A549 (cell line): ENCODE measurements around the gene IGLL1. TPM values are rescaled to one million over a fixed set of nuclear protein-coding genes. Genes with fewer than 3 reads are reported as not detected.
"Not testable (repeated sequence)": the region's sequence is repeated elsewhere in the genome, so short reads cannot be mapped to it uniquely, and the experiment has no call there.

Source experiments
- ATAC-seq, 2 experiments: fragments of 200-7000 bp in 1 of 2; fragments of >200 bp in 1 of 2; cut with Nextera tagmentation in 1 of 2; cut with Tn5 transposase in 1 of 2; 3 replicates each; pipeline versions ENCODE4 v1.8.0 to v1.9.1; 2018 to 2020; ENCODE audit warnings: mild to moderate bottlenecking in 1 of 2, moderate library complexity in 1 of 2
- CTCF ChIA-PET: fragments of 300-600 bp; sonication (Branson Sonifier 250); formaldehyde crosslinking; extraction: SDS; loops from one replicate; lab custom pipeline; 2021; ENCODE audit warnings: antibody characterized with exemption, inconsistent platforms; lab: Yijun Ruan, JAX
- POLR2A ChIA-PET: fragments of 350-600 bp; formaldehyde crosslinking; extraction: SDS; loops from one replicate; lab custom pipeline; 2021; ENCODE audit warnings: antibody characterized with exemption, inconsistent platforms; lab: Yijun Ruan, JAX
- DNase-seq, 2 experiments: peaks; one replicate each; pipeline versions ENCODE4 v3.0.0 to v3.0.0-alpha.2; 2011 to 2016; ENCODE audit warnings: low read depth in 1 of 2, low spot score in 1 of 2
- FAIRE-seq: peaks from 2 replicates; lab custom pipeline; 2011; peaks lifted over from hg19 to GRCh38; lab: Jason Lieb, UNC
- H3K27ac ChIP-seq, 2 experiments: fragments of >200 bp; sonication (Bioruptor Twin); formaldehyde crosslinking; 3 replicates each; pipeline ENCODE4 v1.5.1; 2016 to 2017
- H3K4me1 ChIP-seq: fragments of >200 bp; sonication (Bioruptor Twin); formaldehyde crosslinking; 3 replicates; pipeline ENCODE4 v1.6.1; 2016
- H3K4me2 ChIP-seq: fragments of >200 bp; sonication (Bioruptor Twin); formaldehyde crosslinking; 3 replicates; pipeline ENCODE4 v1.6.1; 2016
- H3K4me3 ChIP-seq: fragments of >200 bp; sonication (Bioruptor Twin); formaldehyde crosslinking; 3 replicates; pipeline ENCODE4 v1.5.1; 2016
- H3K9me3 ChIP-seq: fragments of >200 bp; sonication (Bioruptor Twin); formaldehyde crosslinking; 3 replicates; pipeline ENCODE4 v1.6.1; 2016
- BCL3 ChIP-seq: fragments of >200 bp; sonication (Bioruptor Twin); formaldehyde crosslinking; IDR thresholded peaks from 3 replicates; pipeline ENCODE4 v1.6.1; 2016
- EHF ChIP-seq: fragments of 250-450 bp; sonication (Bioruptor Pico); IDR thresholded peaks from 2 replicates; pipeline ENCODE4 v1.5.0; 2020; ENCODE audit warnings: mild to moderate bottlenecking
- ELK1 ChIP-seq: fragments of 150-350 bp; IDR thresholded peaks from 2 replicates; pipeline ENCODE4 v1.6.1; 2014; ENCODE audit warnings: low read depth, mild to moderate bottlenecking, low read length
- FOSL2 ChIP-seq, 2 experiments: fragments of 450-650 bp in 1 of 2; fragments of >200 bp in 1 of 2; sonication (Bioruptor Twin) in 1 of 2; formaldehyde crosslinking; IDR thresholded peaks; 2 replicates each; pipeline versions ENCODE4 v1.5.0 to v1.6.1; 2016 to 2020; ENCODE audit warnings: mild to moderate bottlenecking in 1 of 2, moderate library complexity in 1 of 2
- HDAC2 ChIP-seq: fragments of 200-600 bp; sonication (generic); IDR thresholded peaks from 2 replicates; pipeline ENCODE4 v1.6.1; 2016
- HEYL ChIP-seq: fragments of 250-450 bp; sonication (Bioruptor Pico); IDR thresholded peaks from 2 replicates; pipeline ENCODE4 v1.8.0; 2021; ENCODE audit warnings: mild to moderate bottlenecking, moderate library complexity
- HMGXB4 ChIP-seq: fragments of 250-450 bp; sonication (Bioruptor Pico); IDR thresholded peaks from 2 replicates; pipeline ENCODE4 v1.5.0; 2021; ENCODE audit warnings: mild to moderate bottlenecking, moderate library complexity, borderline replicate concordance
- JUNB ChIP-seq: fragments of >200 bp; sonication (Bioruptor Twin); formaldehyde crosslinking; IDR thresholded peaks from 2 replicates; pipeline ENCODE4 v1.6.1; 2016
- MAFK ChIP-seq: fragments of 450-650 bp; IDR thresholded peaks from 2 replicates; pipeline ENCODE4 v1.6.1; 2014; ENCODE audit not compliant: partially characterized antibody
- MAX ChIP-seq: IDR thresholded peaks from 2 replicates; pipeline ENCODE4 v1.6.1; 2012
- NFE2L2 ChIP-seq: fragments of 150-350 bp; conservative IDR thresholded peaks from 2 replicates; pipeline ENCODE4 v1.6.1; 2014; ENCODE audit warnings: low read length
- NPAS2 ChIP-seq: fragments of 250-450 bp; sonication (Bioruptor Pico); IDR thresholded peaks from 2 replicates; pipeline ENCODE4 v1.8.0; 2022; ENCODE audit warnings: mild to moderate bottlenecking, moderate library complexity, borderline replicate concordance
- NR3C1 ChIP-seq: fragments of >200 bp; sonication (Bioruptor Twin); formaldehyde crosslinking; IDR thresholded peaks from 3 replicates; pipeline ENCODE4 v1.6.1; 2017
- RCOR1 ChIP-seq: fragments of 150-350 bp; IDR thresholded peaks from 2 replicates; pipeline ENCODE4 v1.6.1; 2014; ENCODE audit warnings: antibody characterized with exemption, low read length, low read depth
- USF2 ChIP-seq: fragments of 450-650 bp; IDR thresholded peaks from 2 replicates; pipeline ENCODE4 v1.6.1; 2014; ENCODE audit warnings: antibody characterized with exemption
- WGBS: methylation state at CpG from one replicate; pipeline ENCODE4 v1.1.6; 2017; ENCODE audit errors: missing lambda C conversion rate; 5-methylcytosine and 5-hydroxymethylcytosine counted together
- polyA plus RNA-seq, 4 experiments: library from polyadenylated mRNA; depleted of rRNA in 3 of 4; stranded (reverse); fragments of >200 nt; fragmentation: RNase III in 1 of 4; extraction: RNeasy Plus Mini Kit Qiagen cat#74134 plus additional on column Dnase treatment in 1 of 4; gene quantifications; 2 replicates in 3 of 4; 3 replicates in 1 of 4; pipeline ENCODE4 v1.2.3, GENCODE V29; 2011 to 2017

The IGLL1 gene
- polyA plus RNA-seq, 2 of the 4 experiments (the other 2 are of a cell fraction): not detected

- Histone ChIP-seq H3K4me3 (no peak overlapping the region), H3K4me1 (no peaks in the 10 kb centered on the region; the same call in 2 of the 3 replicates), H3K27ac (no peak overlapping the region), H3K9me3 (no peaks in the 10 kb centered on the region), H3K4me2 (no peak overlapping the region)
- TF ChIP-seq NPAS2 (no peak), NR3C1 (no peak)
- DNase-seq (no peak), ATAC-seq (no peak), FAIRE-seq (no peak)
- POLR2A ChIA-PET: no interaction called here
- CTCF ChIA-PET: interaction anchor here (1.5 kb wide), 1 partner anchor 27 kb away, joined by 4 read pairs; no protein-coding TSS in a partner anchor
- WGBS: 83% methylated on average over 7 of the region's 7 CpGs
These were observed 15.8 kb downstream of the IGLL1 start for GRCh38 chr22:23564276-23564675.

GRCh38 chr22:23563111-23563510 lies 17.0 kb downstream of the IGLL1 start:
- 73% methylated on average over 5 of the region's 9 CpGs for WGBS
- FAIRE-seq: no peak
- TF ChIP-seq FOSL2 (IDR thresholded peaks at IDR 0.05) (no peak), FOSL2 (CRISPR knock-in tag; IDR thresholded peaks at IDR 0.05) (no peak), RCOR1 (no peak), MAFK (no peak), EHF (CRISPR knock-in tag) (no peak), JUNB (no peak), HMGXB4 (no peak), HEYL (no peak), NFE2L2 (no peak), BCL3 (no peak), USF2 (no peak), MAX (no peak), HDAC2 (no peak)
- TF ChIP-seq, all 56 proteins: peak for 0
- CTCF ChIA-PET: interaction anchor here (1.0 to 1.5 kb wide), 2 partner anchors 28 to 287 kb away, joined by 4 to 6 read pairs; no protein-coding TSS in a partner anchor
- DNase-seq (no peak), ATAC-seq (no peak)
- POLR2A ChIA-PET: no interaction called here
- no peak overlapping the region for H3K4me3 ChIP-seq
- H3K4me1 ChIP-seq: no peaks in the 10 kb centered on the region; the same call in 2 of the 3 replicates
- H3K27ac ChIP-seq: no peak overlapping the region
- no peaks in the 10 kb centered on the region for H3K9me3 ChIP-seq
- H3K4me2 ChIP-seq: no peak overlapping the region

GRCh38 chr22:23562186-23562585 lies 17.9 kb downstream of the IGLL1 start:
- Histone ChIP-seq H3K4me1 (no peaks in the 10 kb centered on the region; the same call in 2 of the 3 replicates), H3K27ac (no peak overlapping the region), H3K4me3 (no peak overlapping the region), H3K9me3 (no peaks in the 10 kb centered on the region), H3K4me2 (no peak overlapping the region)
- WGBS: 68% methylated on average over 4 of the region's 4 CpGs
- FAIRE-seq (no peak), DNase-seq (no peak), ATAC-seq (no peak)
- POLR2A ChIA-PET: no interaction called here
- no peak for TF ChIP-seq ELK1
- CTCF ChIA-PET: interaction anchor here (0.6 to 1.0 kb wide), 2 partner anchors 207 to 288 kb away, joined by 3 to 6 read pairs; no protein-coding TSS in a partner anchor

GRCh38 chr22:23561025-23561510 lies 19.0 kb downstream of the IGLL1 start:
- ATAC-seq, CTCF ChIA-PET, DNase-seq, H3K4me2 ChIP-seq, FAIRE-seq, POLR2A ChIA-PET, H3K4me1 ChIP-seq, H3K27ac ChIP-seq, H3K4me3 ChIP-seq, H3K9me3 ChIP-seq: not testable (repeated sequence)
- WGBS: 67% methylated on average over 1 of the region's 24 CpGs

- CTCF ChIA-PET: not testable (repeated sequence)
These were observed 19.9 kb downstream of the IGLL1 start for GRCh38 chr22:23560215-23560614.

More at GRCh38 chr22:23560215-23560614, 19.9 kb downstream of the IGLL1 start:
- not testable (repeated sequence) for H3K4me3 ChIP-seq, H3K4me1 ChIP-seq, FAIRE-seq, H3K9me3 ChIP-seq, H3K4me2 ChIP-seq, ATAC-seq, DNase-seq, H3K27ac ChIP-seq
- WGBS: 57% methylated on average over 1 of the region's 1 CpG
- POLR2A ChIA-PET: interaction anchor here (0.6 kb wide), 1 partner anchor 13 kb away, joined by 3 read pairs; no protein-coding TSS in a partner anchor
